Mucosa of descending colon (tissue), 3 donors: ENCODE data around the gene XCL1. TPM values are rescaled to one million over a fixed set of nuclear protein-coding genes. Genes with fewer than 3 reads are reported as not detected.
A peak's percentile ranks its signal among the peaks of the same experiment; 100 is the strongest.
"Not testable (repeated sequence)": the region's sequence is repeated elsewhere in the genome, so short reads cannot be mapped to it uniquely, and the experiment has no call there.

Source experiments
- ATAC-seq: fragments of 200-7000 bp; cut with Tn5 transposase; one replicate; pipeline ENCODE4 v1.9.1; 2020; ENCODE audit warnings: mild to moderate bottlenecking, moderate library complexity
- DNase-seq, 3 donors: peaks; one replicate each; pipeline ENCODE4 v3.0.0-alpha.2; 2020
- H3K36me3 ChIP-seq: fragments of 200-600 bp; one replicate; pipeline ENCODE4 v1.8.0; 2021; ENCODE audit warnings: low read depth, mild to moderate bottlenecking
- H3K4me1 ChIP-seq: fragments of 200-600 bp; one replicate; pipeline ENCODE4 v1.8.0; 2021; ENCODE audit warnings: low read depth, mild to moderate bottlenecking
- H3K4me3 ChIP-seq: fragments of 200-600 bp; one replicate; pipeline ENCODE4 v1.8.0; 2021; ENCODE audit warnings: mild to moderate bottlenecking
- H3K9me3 ChIP-seq: fragments of 200-600 bp; one replicate; pipeline ENCODE4 v1.8.0; 2021; ENCODE audit warnings: mild to moderate bottlenecking
- intact Hi-C, 2 donors: fragments of 100-400 bp; cut with DNase I in 1 of 2; cut with micrococcal nuclease in 1 of 2; formaldehyde crosslinking; loops; one replicate each; pipeline versions ENCODE4 v1.11.0 to v1.11.1; 2022; cut with DNase I, micrococcal nuclease
- total RNA-seq, 3 donors: library from RNA; stranded (reverse); fragmentation: NEBNext Ultra II Directional in 2 of 3; extraction: Animal tissue kit (Norgen Biotek cat#: 25700) in 2 of 3; gene quantifications; one replicate each; pipeline versions ENCODE4 v1.2.1 to v1.2.4, GENCODE V29; 2021 to 2023
- TF ChIP-seq, protein P1 (sequence below): fragments of 200-600 bp; IDR thresholded peaks from one replicate; pipeline ENCODE4 v1.8.0; 2022; ENCODE audit warnings: antibody characterized with exemption, mild to moderate bottlenecking
- donor health status: DM: no; HTN: no; CAD: no; lungs with moderate emphysema.
- donor health status: DM: no; HTN: no; CAD: no.
- donor health status: DM: no; HTN: yes; CAD: no.

Gene XCL1
- total RNA-seq, 3 donors from 2014 or later = 0.22 to 1.1 TPM; not detected in 1

DNA sequence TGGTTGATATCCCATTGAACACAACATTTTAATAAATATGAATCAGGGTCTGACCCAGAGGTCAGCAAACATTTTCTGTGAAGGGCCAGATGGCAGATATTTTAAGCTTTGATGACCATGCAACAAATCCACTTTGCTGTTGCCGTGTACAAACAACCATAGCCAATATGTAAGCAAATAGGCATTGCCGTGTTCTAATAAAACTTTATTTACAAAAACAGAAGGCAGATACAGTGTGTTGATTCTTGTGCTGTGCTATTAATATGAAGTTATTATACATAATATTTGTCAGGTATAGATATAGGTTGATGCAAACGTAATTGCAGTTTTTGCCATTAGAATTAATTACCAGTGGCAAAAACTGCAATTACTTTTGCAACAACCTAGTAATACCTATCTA, 8.8 kb upstream of the XCL1 start:
- no peaks in the 10 kb centered on the region for H3K4me1 ChIP-seq
- intact Hi-C loops = no loop called here
- H3K9me3 ChIP-seq = no peaks in the 10 kb centered on the region
- no peaks in the 10 kb centered on the region for H3K36me3 ChIP-seq
- DNase-seq (no peak), ATAC-seq (no peak)
- no peak overlapping the region for H3K4me3 ChIP-seq
- TF ChIP-seq, protein P1, sequence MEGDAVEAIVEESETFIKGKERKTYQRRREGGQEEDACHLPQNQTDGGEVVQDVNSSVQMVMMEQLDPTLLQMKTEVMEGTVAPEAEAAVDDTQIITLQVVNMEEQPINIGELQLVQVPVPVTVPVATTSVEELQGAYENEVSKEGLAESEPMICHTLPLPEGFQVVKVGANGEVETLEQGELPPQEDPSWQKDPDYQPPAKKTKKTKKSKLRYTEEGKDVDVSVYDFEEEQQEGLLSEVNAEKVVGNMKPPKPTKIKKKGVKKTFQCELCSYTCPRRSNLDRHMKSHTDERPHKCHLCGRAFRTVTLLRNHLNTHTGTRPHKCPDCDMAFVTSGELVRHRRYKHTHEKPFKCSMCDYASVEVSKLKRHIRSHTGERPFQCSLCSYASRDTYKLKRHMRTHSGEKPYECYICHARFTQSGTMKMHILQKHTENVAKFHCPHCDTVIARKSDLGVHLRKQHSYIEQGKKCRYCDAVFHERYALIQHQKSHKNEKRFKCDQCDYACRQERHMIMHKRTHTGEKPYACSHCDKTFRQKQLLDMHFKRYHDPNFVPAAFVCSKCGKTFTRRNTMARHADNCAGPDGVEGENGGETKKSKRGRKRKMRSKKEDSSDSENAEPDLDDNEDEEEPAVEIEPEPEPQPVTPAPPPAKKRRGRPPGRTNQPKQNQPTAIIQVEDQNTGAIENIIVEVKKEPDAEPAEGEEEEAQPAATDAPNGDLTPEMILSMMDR = no peak

DNA sequence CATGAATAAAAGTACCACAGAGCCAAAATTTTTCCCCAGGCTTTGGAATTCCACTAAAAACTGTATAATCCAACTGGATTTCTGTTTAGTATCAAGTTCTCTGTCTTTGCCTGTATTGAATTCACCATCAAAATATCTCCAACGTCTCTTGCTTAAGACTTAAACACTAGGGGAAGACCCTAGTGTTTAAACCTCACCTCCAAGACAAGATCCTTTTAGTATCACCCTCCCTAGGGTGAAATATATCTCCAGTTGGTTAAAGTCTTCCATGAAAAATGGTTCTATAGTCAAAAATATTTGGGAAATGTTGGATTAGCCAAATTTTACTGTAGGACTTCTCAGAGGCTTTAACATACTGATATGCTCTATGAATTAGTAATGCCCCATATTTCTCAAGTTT, 8.1 kb upstream of the XCL1 start:
- intact Hi-C loops = no loop called here
- H3K4me3 ChIP-seq = no peak overlapping the region
- no peaks in the 10 kb centered on the region for H3K9me3 ChIP-seq
- no peaks in the 10 kb centered on the region for H3K36me3 ChIP-seq
- H3K4me1 ChIP-seq = no peaks in the 10 kb centered on the region
- DNase-seq = no peak
- no peak for ATAC-seq
- TF ChIP-seq, protein P1 = no peak

DNA sequence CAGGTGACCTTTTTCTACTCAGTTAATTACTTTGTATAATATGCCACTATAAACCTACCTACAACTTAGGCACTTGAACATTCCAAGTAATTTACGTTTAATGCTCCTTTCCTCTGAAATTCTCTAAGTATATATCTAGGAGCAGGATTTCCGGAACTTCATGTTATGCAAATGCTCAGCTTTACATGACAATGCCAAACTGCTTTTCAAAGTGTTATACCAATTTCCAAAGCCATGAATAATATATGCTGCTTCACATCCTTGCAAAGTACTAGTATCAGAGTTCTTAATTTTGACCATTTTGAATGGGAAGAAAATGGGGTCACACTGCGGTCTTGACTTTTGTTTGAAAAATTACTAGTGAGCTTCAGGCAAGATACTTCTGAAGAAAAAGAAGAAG, 5.8 kb upstream of the XCL1 start:
- H3K4me1 ChIP-seq = no peaks in the 10 kb centered on the region
- DNase-seq (no peak), ATAC-seq (no peak)
- no peaks in the 10 kb centered on the region for H3K36me3 ChIP-seq
- intact Hi-C loops = loop anchor here in 1 of 2 donors (5.0 to 10.0 kb wide), 2 partner anchors 128 to 226 kb away; no protein-coding TSS in a partner anchor
- no peaks in the 10 kb centered on the region for H3K9me3 ChIP-seq
- TF ChIP-seq, protein P1 = no peak
- no peak overlapping the region for H3K4me3 ChIP-seq

DNA sequence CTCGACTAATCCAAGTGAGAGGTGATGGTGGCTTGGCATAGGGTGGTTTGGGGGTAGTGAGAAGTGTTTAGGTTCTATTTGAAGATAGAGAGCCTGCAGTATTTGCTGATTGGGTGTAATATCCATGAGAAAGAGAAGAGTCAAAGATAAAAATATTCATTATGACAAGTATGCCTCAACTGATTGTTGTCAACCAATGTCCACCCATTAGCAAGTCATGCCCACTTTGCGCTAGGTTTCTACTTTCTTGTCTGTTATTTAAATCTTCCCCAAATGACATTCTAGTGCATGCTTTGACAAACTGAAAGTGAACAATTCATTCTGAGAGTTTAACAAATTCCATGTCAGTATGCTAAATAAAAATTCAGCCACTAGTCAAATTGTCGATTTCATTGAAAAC, 3.8 kb upstream of the XCL1 start:
- TF ChIP-seq, protein P1 = no peak
- DNase-seq (no peak), ATAC-seq (no peak)
- no peaks in the 10 kb centered on the region for H3K4me1 ChIP-seq
- H3K9me3 ChIP-seq = no peaks in the 10 kb centered on the region
- intact Hi-C loops = loop anchor here in 1 of 2 donors (5.0 to 10.0 kb wide), 2 partner anchors 130 to 228 kb away; no protein-coding TSS in a partner anchor
- no peaks in the 10 kb centered on the region for H3K36me3 ChIP-seq
- no peak overlapping the region for H3K4me3 ChIP-seq

DNA sequence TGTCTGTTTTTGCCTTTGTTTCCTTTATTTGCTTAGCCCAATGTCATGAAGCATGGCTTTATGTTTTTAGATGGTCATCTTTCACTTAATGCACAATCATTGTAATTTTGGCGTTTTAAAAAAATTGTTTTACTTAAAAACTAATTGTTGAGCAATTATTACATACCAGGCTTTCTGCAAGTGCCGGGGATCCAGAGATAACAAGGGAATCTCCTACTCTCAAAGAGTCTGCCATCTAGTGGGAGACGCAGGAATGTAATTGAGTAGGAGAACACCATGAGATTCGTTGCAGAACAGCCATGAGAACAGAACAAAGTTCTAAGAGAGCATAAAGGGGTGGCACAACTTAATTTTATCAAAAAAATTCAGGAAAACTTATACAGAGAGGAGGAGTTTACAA, 2.2 kb upstream of the XCL1 start:
- not testable (repeated sequence) for H3K36me3 ChIP-seq, H3K9me3 ChIP-seq, H3K4me3 ChIP-seq, H3K4me1 ChIP-seq
- DNase-seq = peak in 1 of 3 donors; percentile 25
- TF ChIP-seq, protein P1 = peak; percentile 45
- intact Hi-C loops = loop anchor here in 1 of 2 donors (5.0 to 10.0 kb wide), 2 partner anchors 132 to 229 kb away; no protein-coding TSS in a partner anchor
- peak; percentile 68 for ATAC-seq

DNA sequence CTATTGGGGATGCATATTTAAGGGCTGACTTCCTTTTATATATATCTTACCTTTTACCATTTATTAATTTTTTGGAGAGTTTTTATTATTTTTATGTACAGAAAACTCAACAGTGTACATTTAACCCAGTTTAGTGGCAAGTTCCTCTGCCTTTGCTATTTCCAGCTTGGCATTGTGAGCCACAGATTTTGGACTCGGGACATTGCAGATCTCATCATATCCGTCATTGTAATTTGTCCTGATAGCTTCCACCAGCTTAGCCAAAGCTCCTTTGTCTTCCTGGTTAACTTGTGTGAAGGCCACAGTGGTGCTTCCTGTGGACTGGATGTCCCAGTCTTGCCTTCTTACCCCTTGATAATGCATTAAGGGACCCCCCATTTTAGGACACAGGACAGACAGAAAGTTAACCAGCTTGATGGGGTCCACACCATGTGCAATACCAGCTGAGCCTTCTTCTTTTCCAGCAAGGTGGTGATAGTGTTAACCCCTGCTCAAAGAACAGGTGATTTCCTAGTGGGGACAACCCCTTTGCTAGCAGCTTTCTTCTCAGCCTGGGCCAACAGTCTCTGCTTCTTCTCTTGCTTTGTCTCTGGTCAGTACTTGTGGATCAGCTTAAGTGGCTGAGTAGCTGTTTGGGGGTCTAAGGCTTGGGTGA, 2.3 kb downstream of the XCL1 start:
- not testable (repeated sequence) for H3K4me1 ChIP-seq, H3K36me3 ChIP-seq, ATAC-seq, H3K9me3 ChIP-seq, DNase-seq, H3K4me3 ChIP-seq
- intact Hi-C loops = loop anchor here in 1 of 2 donors (10.0 kb wide), 1 partner anchor 234 kb away; no protein-coding TSS in a partner anchor

DNA sequence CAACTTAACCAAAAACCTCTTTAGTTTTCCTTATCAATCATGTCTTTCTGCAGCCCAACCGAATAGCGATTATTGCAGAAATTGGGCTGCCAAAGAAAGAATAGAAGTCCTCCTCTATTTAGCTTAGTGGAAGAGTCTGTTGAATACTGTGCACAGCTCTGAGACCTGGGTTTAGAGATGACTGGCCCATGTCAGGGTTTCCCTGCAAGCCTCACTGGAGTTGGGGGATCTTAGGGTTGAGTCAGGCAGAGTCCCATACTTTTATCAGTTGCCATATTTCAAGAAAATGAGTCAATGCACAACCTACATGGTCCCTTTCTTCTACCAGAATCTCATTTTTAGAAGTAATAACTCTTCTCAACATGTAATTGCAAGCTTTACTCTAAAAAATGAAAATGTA, 3.9 kb downstream of the XCL1 start:
- DNase-seq, ATAC-seq, H3K9me3 ChIP-seq, intact Hi-C loops, H3K4me3 ChIP-seq, H3K4me1 ChIP-seq, H3K36me3 ChIP-seq: not testable (repeated sequence)

DNA sequence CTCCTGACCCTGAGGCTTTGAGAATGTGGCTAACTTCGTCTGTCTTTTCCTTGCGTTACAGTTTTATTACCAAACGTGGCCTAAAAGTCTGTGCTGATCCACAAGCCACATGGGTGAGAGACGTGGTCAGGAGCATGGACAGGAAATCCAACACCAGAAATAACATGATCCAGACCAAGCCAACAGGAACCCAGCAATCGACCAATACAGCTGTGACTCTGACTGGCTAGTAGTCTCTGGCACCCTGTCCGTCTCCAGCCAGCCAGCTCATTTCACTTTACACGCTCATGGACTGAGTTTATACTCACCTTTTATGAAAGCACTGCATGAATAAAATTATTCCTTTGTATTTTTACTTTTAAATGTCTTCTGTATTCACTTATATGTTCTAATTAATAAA, 4.6 kb downstream of the XCL1 start:
- H3K4me1 ChIP-seq, H3K36me3 ChIP-seq, DNase-seq, H3K4me3 ChIP-seq, ATAC-seq, intact Hi-C loops, H3K9me3 ChIP-seq: not testable (repeated sequence)
